HCT116 (cell line): ENCODE measurements around the gene MYF5.

Experiments
- EZH2 ChIP-seq: fragments of 200-600 bp; sonication (generic); IDR thresholded peaks from 2 replicates; pipeline ENCODE4 v1.6.1; 2017; ENCODE audit warnings: antibody characterized with exemption, mixed run types
- EZH2phosphoT487 ChIP-seq: fragments of 200-600 bp; IDR thresholded peaks from 2 replicates; pipeline ENCODE4 v1.6.1; 2018; ENCODE audit warnings: antibody characterized with exemption, borderline replicate concordance
- POLR2A ChIP-seq: IDR thresholded peaks from 2 replicates; pipeline ENCODE4 v1.7.0; 2011; ENCODE audit warnings: borderline replicate concordance; ENCODE audit not compliant: insufficient read depth, insufficient read length; ENCODE audit errors: extremely low read depth
- POLR2AphosphoS5 ChIP-seq: IDR thresholded peaks from 2 replicates; pipeline ENCODE4 v1.6.1; 2011; ENCODE audit warnings: mild to moderate bottlenecking, low read depth, low read length, moderate library complexity
- RAD21 ChIP-seq: IDR thresholded peaks from 2 replicates; pipeline ENCODE4 v1.6.1; 2012; ENCODE audit warnings: low read depth, mild to moderate bottlenecking
- ZNF274 ChIP-seq: fragments of 200-500 bp; sonication (Bioruptor generic); IDR thresholded peaks from 2 replicates; pipeline ENCODE4 v1.6.1; 2014; ENCODE audit warnings: mild to moderate bottlenecking, low read depth, low read length, inconsistent platforms
- TF ChIP-seq, protein P1 (sequence below): IDR thresholded peaks from 2 replicates; pipeline ENCODE4 v1.6.1; 2012
- TF ChIP-seq, protein P2 (sequence below), 3 experiments: fragments of 200-600 bp in 1 of 3; sonication (generic) in 1 of 3; IDR thresholded peaks in 2 of 3; conservative IDR thresholded peaks in 1 of 3; 2 replicates each; pipeline ENCODE4 v1.5.1; 2012 to 2017; ENCODE audit warnings: low read depth in 2 of 3, low read length in 2 of 3, antibody characterized with exemption in 1 of 3, borderline replicate concordance in 1 of 3, control low read depth in 1 of 3, mild to moderate bottlenecking in 1 of 3, mixed read lengths in 1 of 3, mixed run types in 1 of 3, moderate library complexity in 1 of 3; ENCODE audit not compliant: insufficient read depth in 1 of 3
- TF ChIP-seq, protein P3 (sequence below): IDR thresholded peaks from 2 replicates; pipeline ENCODE4 v1.6.1; 2011; ENCODE audit warnings: mild to moderate bottlenecking, low read length, moderate library complexity; ENCODE audit not compliant: insufficient replicate concordance; ENCODE audit errors: extremely low read depth
- TF ChIP-seq, protein P4 (sequence below): IDR thresholded peaks from 2 replicates; pipeline ENCODE4 v1.6.1; 2012; ENCODE audit warnings: low read depth
- TF ChIP-seq, protein P5 (sequence below): IDR thresholded peaks from 2 replicates; pipeline ENCODE4 v1.6.1; 2012

DNA sequence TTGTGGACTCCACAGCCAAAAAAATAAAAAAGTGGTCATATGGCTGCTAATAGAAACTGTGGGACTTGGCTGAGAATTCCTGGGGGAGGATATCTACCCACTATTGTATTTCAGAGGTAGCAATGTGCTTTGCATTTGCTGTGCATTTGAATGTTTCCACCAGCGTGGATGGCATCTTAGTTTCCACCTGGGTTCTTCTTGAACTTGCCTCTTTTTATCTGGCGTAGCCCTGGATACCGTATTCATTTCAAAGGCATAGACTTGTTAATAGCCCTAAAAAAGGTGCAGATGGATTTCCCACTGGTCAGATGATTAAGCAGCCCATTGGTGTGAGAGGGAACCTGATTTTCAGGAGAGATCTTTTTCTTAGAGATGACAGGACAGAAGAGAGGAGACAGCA is 1.9 kb upstream of the MYF5 start:
- TF ChIP-seq, protein P1, sequence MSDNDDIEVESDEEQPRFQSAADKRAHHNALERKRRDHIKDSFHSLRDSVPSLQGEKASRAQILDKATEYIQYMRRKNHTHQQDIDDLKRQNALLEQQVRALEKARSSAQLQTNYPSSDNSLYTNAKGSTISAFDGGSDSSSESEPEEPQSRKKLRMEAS: no peak
- TF ChIP-seq, protein P2, sequence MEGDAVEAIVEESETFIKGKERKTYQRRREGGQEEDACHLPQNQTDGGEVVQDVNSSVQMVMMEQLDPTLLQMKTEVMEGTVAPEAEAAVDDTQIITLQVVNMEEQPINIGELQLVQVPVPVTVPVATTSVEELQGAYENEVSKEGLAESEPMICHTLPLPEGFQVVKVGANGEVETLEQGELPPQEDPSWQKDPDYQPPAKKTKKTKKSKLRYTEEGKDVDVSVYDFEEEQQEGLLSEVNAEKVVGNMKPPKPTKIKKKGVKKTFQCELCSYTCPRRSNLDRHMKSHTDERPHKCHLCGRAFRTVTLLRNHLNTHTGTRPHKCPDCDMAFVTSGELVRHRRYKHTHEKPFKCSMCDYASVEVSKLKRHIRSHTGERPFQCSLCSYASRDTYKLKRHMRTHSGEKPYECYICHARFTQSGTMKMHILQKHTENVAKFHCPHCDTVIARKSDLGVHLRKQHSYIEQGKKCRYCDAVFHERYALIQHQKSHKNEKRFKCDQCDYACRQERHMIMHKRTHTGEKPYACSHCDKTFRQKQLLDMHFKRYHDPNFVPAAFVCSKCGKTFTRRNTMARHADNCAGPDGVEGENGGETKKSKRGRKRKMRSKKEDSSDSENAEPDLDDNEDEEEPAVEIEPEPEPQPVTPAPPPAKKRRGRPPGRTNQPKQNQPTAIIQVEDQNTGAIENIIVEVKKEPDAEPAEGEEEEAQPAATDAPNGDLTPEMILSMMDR (IDR thresholded peaks at IDR 0.05 in 2 of 3, conservative IDR thresholded peaks at IDR 0.05 in 1 of 3; ENCODE audit: borderline replicate concordance in 1 of 3, insufficient read depth in 1 of 3, low read depth in 2 of 3, low read length in 2 of 3): no peak
- TF ChIP-seq, protein P3, sequence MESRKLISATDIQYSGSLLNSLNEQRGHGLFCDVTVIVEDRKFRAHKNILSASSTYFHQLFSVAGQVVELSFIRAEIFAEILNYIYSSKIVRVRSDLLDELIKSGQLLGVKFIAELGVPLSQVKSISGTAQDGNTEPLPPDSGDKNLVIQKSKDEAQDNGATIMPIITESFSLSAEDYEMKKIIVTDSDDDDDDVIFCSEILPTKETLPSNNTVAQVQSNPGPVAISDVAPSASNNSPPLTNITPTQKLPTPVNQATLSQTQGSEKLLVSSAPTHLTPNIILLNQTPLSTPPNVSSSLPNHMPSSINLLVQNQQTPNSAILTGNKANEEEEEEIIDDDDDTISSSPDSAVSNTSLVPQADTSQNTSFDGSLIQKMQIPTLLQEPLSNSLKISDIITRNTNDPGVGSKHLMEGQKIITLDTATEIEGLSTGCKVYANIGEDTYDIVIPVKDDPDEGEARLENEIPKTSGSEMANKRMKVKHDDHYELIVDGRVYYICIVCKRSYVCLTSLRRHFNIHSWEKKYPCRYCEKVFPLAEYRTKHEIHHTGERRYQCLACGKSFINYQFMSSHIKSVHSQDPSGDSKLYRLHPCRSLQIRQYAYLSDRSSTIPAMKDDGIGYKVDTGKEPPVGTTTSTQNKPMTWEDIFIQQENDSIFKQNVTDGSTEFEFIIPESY: no peak
- no peak for TF ChIP-seq EZH2
- TF ChIP-seq, protein P4, sequence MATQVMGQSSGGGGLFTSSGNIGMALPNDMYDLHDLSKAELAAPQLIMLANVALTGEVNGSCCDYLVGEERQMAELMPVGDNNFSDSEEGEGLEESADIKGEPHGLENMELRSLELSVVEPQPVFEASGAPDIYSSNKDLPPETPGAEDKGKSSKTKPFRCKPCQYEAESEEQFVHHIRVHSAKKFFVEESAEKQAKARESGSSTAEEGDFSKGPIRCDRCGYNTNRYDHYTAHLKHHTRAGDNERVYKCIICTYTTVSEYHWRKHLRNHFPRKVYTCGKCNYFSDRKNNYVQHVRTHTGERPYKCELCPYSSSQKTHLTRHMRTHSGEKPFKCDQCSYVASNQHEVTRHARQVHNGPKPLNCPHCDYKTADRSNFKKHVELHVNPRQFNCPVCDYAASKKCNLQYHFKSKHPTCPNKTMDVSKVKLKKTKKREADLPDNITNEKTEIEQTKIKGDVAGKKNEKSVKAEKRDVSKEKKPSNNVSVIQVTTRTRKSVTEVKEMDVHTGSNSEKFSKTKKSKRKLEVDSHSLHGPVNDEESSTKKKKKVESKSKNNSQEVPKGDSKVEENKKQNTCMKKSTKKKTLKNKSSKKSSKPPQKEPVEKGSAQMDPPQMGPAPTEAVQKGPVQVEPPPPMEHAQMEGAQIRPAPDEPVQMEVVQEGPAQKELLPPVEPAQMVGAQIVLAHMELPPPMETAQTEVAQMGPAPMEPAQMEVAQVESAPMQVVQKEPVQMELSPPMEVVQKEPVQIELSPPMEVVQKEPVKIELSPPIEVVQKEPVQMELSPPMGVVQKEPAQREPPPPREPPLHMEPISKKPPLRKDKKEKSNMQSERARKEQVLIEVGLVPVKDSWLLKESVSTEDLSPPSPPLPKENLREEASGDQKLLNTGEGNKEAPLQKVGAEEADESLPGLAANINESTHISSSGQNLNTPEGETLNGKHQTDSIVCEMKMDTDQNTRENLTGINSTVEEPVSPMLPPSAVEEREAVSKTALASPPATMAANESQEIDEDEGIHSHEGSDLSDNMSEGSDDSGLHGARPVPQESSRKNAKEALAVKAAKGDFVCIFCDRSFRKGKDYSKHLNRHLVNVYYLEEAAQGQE: no peak
- no peak for TF ChIP-seq EZH2phosphoT487
- no peak for TF ChIP-seq POLR2A
- TF ChIP-seq, protein P5, sequence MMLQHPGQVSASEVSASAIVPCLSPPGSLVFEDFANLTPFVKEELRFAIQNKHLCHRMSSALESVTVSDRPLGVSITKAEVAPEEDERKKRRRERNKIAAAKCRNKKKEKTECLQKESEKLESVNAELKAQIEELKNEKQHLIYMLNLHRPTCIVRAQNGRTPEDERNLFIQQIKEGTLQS: no peak
- no peak for TF ChIP-seq POLR2AphosphoS5
- no peak for TF ChIP-seq RAD21
- TF ChIP-seq ZNF274: no peak
